Glomerular visceral epithelial cell (primary cell): Measurements from ENCODE around the gene CABCOCO1.

ENCODE experiments used
- DNase-seq: peaks from one replicate; pipeline ENCODE4 v3.0.0-alpha.2; 2016; ENCODE audit errors: extremely low spot score

CABCOCO1 gene

GRCh38 chr10:61754587-61755550 is 92.1 kb downstream of the CABCOCO1 start:
- DNase-seq: no peak

- no peak for DNase-seq
Observed at GRCh38 chr10:61757001-61757400, 94.3 kb downstream of the CABCOCO1 start.

DNA sequence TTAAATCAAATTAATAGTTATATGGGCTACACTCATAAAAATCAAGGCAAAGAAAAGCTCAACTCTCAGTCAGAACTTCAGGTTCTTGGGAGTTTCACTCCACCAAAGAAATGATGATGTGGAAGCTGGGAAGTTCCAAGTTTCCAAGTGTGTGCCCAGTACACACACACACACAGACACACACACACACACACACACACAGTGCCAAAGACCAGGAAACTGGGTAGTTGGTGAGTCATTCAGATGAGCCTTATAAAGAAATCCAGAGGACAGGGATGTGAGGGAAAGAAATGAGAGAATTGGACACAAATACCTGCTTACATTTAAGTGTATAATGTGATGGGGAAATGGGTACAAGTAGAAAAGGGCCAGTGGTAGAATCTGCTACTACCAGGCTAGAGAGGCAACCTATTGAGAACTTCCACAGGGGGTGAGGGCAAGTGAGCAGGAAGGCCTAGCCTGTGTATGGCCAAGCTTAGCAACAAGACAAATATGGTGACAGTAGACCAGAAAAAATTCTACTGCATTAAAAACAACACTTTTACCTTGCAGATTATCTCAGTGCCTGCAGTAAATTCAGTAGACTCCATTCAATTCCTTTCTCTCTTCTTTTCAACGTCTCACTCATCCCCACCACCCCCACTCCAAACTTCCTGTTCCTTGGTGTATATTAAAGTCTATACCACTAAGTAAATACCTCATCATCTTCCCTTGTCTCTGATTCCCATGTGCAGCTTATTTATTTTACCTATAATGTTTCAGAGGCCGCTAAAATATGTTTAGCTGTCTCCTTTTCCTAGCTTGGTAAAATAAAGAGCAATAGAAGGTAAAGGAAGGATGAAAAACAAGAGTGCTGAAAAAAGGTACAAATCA is 95.0 kb downstream of the CABCOCO1 start:
- DNase-seq: peak; percentile 76

DNA sequence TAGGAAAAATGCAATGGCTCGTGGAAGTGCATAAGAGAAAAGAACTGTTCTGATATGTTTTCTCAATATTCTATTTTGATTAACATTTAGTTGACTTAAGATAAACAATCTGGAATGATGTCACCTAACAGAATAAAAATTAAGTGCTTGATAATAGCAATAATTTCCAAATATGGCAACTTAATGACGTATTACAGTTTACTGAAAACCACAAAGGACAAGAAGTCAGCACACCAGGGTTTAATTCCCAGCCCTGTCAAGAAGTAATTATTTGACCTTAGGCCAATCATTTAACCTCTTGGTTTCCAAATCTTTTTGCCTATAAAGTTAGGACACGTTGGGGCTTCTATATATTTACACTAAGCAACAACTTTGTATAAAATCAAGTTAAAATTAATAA is 95.7 kb downstream of the CABCOCO1 start:
- no peak for DNase-seq

DNA sequence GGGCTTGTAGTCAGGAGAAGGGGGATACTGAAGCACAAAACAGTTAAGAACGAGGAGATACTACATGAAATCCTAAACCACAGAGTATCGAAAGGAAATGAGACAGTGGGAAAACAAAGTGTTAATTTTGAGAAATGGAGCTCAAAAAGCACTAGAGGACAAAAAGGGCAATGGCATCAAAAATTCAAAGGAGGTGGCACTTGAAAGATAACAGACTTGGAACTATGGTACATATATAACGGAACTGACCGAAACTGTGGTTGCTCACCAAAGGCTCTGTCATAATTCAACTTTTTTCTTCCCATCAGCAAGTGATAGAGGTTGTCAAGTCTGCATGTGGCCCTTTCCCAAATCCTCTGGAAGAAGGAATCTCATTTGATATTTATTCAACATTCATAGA is 97.0 kb downstream of the CABCOCO1 start:
- no peak for DNase-seq

GRCh38 chr10:61760943-61761824 is 98.5 kb downstream of the CABCOCO1 start:
- DNase-seq: peak; percentile 35

GRCh38 chr10:61761825-61762217 is 99.1 kb downstream of the CABCOCO1 start:
- DNase-seq: no peak

GRCh38 chr10:61763778-61764177 is 101.0 kb downstream of the CABCOCO1 start:
- no peak for DNase-seq

DNA sequence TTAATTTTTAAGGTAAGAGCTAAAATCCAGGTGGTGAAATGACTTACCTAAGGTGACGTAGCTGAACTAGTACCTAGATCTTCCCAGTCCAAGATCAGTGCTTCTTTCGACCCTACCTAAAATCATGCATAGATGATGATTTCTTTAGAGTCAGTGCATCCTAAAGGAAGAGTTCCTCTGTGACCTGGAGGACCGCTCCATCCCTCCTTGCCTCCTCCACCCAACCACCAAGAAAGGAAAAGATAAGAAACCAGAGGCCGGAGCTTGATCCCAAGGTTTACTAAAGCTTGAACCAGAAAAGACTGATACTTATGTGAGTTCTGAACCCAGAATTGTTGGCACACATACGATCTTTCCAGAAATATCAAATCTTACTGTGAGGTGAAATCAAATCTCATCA is 101.8 kb downstream of the CABCOCO1 start:
- no peak for DNase-seq

DNA sequence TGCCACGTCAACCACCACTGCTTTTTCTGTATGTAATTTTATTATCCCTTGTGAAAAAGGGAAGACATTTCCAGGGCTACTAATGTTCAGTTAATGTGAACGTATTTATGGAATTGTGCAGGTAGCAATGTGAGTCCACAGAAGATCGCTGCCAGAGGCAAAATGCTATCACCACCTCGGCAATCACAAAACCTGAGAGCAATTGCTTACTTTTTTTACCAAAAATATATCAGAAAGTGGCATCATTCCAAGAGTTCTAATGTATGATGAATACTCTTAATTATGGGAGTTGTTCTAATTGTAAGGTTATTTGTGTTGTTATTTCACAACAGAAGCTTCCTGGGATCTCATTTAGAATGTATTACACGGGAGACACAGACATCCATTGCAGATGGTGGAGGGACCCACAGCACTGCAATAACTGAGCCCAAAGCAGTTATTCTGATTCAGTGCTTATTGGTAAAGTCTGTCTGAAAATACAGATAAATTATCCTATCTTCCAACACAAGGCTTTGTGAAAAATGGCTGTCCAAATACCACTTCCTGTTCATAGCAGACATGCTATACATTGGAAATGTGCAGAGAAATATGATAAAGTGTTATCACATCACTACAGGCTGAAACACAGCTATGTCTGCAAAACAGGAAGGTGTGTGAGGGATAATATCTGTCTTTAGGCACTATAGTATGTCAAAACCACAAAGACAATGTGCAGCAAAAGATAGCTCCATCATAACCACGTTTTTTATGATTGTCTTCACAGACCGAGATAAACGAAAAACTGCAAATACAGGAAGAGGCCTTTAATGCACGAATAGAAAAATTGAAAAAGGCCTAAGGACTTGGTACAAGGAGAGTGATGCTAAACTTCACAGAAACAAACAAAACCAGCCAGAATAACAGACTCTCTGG is 102.7 kb downstream of the CABCOCO1 start:
- DNase-seq: no peak

DNA sequence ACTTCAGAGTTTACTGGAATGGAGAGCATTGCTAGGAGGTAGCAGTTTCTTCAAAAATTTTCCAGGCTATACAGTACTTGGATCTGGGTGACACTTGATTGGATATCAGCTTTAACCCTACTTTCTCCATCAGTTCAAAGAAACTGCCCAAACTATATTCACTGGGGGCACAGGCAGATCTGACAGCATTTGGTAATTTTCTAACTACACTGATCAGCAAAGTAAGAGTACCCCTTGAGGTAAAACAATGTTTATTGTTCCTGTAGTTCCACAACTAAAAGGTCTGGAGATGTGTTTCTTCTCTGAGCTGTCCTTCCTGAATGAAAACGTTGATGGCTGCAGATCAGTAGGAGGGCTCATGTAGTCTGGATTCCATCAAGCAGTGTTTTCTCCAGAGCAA is 104.2 kb downstream of the CABCOCO1 start:
- DNase-seq: no peak

DNA sequence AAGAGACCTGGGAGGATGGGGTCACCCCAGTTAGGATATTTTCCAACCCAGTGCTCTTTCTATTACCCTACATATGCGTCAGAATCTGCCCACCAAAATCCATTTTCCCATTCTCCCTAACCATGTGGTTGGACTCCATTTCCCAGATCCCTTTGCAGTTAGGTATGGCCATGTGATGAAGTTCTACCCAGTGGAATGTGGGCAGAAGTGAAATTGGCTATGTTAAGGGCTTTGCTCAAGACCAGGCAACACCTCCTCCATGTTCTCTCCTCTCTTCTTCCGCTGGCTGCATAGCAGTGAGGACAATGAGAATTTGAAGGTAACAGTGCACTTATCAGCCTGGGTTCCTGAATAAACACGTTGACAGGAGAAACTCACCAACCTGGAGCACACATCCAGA is 111.3 kb downstream of the CABCOCO1 start:
- no peak for DNase-seq

DNA sequence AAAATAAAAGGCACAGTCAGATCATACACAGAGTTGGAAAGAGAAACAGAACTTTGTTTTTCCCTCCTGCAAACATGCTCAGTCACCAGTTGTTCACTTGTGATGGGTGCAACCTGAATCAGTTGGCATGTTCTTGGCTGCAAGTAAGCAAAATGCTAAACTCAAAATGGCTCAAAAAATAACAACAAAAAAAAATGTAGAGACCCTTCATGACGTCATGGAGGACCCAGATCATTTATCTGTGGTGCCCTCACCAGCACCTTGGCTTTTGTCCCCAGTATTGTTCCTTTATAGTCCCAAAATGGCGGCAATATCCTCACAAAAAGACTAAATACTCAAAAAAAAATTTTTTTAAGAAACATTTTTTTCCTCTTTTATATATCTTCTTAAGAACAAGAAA is 112.4 kb downstream of the CABCOCO1 start:
- DNase-seq: no peak

DNA sequence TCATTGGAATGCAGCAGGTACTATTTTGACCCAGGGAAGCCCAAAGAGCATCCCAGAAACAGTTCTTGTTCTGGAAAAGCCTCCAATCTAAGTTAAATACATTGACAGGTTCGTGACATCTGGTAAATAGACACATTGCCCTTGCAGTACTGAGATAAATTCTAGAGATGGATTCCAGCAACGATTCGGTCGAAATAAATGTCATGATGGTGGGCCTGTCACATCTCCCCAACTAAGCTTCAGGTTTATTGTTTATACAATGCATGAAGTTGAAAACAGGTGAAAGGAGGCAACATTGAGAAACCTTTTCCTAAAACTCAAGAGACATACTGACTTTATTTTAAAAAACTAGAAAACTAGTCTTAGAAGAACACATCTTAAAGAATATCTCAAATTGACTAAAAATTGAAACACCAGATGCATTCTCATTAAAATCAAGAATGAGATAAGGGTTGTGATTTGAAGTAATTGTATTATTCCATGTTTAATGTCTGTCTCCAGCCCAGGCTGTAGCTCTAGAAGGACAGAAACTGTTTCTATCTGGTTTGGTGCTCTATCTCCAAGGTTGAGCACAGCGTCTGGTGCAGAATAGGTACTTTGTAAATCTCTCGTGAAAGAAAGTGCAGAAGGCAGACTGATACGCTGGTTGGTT is 114.0 kb downstream of the CABCOCO1 start:
- no peak for DNase-seq

GRCh38 chr10:61778137-61778536 is 115.4 kb downstream of the CABCOCO1 start:
- DNase-seq: no peak

DNA sequence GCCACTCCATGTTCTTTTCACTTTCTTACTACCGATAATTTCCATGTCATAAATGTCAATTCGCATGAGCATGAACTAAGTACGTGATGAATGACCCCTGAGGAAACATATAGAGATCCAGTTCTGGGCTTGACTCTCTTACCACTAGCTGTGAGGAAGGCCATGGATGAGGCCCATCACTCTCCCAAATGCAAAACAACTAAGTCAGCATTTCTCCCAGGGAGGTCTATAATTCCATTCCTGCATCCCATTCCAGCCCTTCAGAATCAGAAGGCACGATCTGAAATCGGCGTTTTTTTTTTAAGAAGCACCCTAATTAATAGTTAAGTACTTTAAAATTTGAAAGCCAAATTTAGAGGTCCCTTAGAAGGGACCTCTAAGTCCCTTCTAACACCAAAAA is 116.5 kb downstream of the CABCOCO1 start:
- no peak for DNase-seq

GRCh38 chr10:61779950-61780659 is 117.4 kb downstream of the CABCOCO1 start:
- DNase-seq: peak; percentile 81

GRCh38 chr10:61780732-61781131 is 118.0 kb downstream of the CABCOCO1 start:
- DNase-seq: no peak

- no peak for DNase-seq
Observed at GRCh38 chr10:61781969-61782403, 119.3 kb downstream of the CABCOCO1 start.
